GM19468 (cell line): ENCODE measurements around the gene BRINP3.

ENCODE experiments used
- ATAC-seq: cut with Tn5 transposase; IDR thresholded peaks from one replicate; pipeline ENCODE4 v1.9.1; 2021; ENCODE audit warnings: mild to moderate bottlenecking, moderate library complexity, moderate number of reproducible peaks; ENCODE audit not compliant: unreplicated experiment; ENCODE audit errors: extremely low read depth

The BRINP3 gene

DNA sequence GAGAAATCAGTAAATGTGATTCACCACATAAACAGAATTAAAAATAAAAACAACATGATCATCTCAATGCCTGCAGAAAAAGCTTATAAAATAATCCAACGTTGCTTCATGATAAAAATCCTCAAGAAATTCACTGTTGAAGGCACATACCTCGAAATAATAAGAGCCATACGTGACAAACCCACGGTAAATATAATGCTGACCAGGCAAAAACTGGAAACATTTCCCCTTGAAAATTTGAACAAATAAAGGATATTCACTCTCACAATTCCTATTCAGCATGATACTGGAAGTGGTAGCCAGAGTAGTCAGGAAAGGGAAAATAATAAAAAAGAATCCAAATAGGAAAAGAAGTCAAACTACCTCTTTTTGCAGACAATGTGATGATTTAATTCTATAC, 148.8 kb downstream of the BRINP3 start:
- ATAC-seq = no peak

DNA sequence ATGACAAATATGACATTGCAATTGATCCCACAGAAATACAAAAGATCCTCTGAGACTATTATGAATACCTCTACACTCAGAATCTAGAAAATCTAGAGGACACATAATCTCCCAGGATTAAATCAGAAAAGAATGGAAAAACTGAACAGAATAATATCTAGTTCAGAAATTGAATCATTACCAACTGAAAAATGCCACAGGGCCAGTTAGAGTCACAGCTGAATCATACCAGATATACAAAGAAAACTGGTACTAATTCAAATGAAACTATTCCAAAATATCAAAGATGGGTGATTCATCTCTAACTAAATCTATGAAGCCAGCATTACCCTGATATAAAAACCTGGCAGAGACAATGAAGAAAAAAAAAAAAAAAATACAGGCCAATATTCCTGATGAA, 149.3 kb downstream of the BRINP3 start:
- no peak for ATAC-seq

- no peak for ATAC-seq
Observed at GRCh38 chr1:190327271-190327670, 150.4 kb downstream of the BRINP3 start.

- ATAC-seq = no peak
Observed at GRCh38 chr1:190323530-190323929, 154.1 kb downstream of the BRINP3 start.

DNA sequence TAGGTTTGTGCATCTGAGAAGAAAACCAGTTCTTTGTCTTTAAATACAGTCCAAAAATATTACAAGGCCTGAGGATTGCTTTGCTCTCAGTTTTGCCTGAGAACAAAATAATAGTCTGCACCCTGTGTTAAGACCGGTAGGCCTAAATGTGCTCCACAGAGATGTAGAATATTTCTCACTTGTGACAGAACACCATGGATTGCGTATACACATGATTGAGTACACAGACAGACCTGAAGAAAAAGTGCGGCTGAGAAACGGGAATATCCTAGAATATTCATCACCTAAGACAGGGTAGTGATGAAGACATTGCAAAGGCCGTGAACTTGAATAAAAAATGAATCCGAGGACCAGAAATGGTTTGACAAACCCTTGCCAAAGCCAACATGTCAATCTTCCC, 155.4 kb downstream of the BRINP3 start:
- no peak for ATAC-seq

DNA sequence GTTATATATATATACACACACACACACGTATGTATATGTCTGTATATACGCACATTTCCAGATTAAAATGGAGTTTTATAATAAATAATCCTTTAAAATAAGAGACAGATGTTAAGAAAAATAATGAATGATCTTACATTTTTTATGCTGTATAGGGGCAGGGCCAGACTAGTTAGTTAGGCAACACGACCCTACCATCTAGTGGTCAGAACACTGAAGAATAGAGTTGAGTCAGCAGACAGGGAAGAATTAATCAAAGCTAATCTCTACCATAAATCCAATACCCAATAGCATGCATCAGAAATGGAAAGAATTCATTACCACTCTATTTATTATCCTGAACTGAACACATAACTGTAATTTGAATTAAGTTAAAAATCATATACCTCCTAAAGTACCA, 156.7 kb downstream of the BRINP3 start:
- no peak for ATAC-seq

GRCh38 chr1:190312763-190313162, 164.9 kb downstream of the BRINP3 start:
- no peak for ATAC-seq

DNA sequence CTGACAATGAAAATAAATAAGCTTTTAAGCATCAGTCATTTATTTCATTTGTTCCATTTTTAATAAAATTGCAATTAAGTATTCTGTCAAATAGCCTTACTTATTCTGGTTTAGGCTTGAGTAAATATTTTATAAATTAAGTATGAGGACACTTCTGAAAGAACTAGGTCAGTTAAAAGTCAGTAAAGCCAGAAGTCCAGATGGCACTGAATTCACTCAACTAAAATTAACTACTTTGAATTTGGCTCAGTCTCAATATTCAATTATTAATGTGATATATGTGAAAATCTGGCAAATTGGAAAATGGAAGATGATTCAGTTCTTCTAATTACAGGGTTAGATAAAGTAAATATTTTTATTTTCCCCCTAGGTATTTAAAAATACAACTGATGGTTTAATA, 174.2 kb downstream of the BRINP3 start:
- ATAC-seq = no peak

GRCh38 chr1:190296453-190296852, 181.2 kb downstream of the BRINP3 start:
- ATAC-seq = no peak

DNA sequence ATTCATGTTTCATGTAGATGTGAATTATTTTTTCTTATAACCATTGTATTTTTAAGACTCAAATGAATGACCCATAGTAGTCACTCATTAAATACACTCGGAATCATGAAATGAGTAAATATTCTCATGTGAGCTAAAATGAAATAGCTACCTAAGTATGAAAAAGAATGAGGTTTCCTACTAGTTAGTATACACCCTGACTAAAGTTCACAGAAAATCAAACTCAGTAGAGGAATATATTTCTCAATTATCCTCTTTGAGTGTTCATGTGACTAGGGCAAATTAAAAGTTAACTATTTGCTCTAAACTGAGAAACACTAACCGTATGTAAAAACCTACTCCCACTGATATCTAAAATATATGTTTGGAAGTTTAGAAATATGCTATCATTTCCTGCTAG, 187.8 kb downstream of the BRINP3 start:
- no peak for ATAC-seq

DNA sequence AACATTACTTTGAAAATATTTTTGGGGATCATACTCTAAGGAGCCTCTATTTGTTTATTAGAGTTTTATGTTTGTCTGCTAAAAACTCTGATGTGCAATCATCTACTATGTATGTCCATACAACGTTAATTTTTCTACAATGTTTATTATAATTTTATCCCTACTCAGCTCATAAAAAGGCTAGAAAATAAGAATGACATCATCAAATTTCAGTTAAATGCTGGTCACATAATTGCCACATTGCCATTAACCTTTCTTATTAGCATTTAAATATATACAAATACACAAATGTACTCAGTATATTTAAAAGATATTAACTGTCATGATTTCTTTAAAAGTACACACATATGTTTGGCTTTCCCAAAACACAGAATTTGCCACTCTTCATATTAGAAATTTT, 191.6 kb downstream of the BRINP3 start:
- ATAC-seq = no peak

DNA sequence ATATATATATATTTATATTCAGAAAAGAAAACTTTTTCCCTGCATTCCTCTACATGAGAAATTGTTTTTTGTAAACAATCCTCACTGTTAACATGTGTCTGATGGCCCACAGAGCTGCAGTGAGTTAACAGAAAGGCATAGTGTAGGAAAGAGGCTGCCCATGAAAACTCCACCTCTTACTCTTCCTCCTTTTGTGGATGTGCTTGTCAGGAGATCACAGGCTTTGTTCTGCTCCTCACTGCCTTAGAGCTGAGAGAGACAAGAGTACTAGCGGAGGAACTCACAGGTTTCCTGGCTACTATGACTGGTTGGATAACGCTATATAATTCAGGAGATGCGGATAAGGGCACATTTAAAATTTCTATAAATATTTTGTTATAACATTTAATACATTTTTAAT, 200.6 kb downstream of the BRINP3 start:
- ATAC-seq = no peak

DNA sequence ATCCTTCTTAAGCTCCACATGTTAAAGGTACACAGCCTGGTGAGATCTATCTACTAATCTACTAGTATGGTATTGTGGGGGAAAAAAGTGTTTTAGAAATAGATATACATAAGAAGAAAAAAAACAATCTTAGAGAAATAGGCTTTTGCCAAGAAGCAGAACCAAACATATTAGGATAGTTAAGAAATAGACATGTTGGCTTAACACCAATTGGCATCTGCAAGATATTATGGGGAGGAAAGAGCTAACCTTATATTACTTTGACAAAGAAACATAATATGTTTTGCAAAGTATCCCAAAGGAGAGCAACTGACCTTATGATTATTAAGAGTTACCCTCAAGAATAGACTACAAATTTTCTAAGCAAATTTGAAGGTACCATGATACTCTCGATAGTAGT, 202.9 kb downstream of the BRINP3 start:
- no peak for ATAC-seq

GRCh38 chr1:190273161-190273560, 204.5 kb downstream of the BRINP3 start:
- no peak for ATAC-seq

GRCh38 chr1:190262538-190262937, 215.1 kb downstream of the BRINP3 start:
- ATAC-seq = no peak

DNA sequence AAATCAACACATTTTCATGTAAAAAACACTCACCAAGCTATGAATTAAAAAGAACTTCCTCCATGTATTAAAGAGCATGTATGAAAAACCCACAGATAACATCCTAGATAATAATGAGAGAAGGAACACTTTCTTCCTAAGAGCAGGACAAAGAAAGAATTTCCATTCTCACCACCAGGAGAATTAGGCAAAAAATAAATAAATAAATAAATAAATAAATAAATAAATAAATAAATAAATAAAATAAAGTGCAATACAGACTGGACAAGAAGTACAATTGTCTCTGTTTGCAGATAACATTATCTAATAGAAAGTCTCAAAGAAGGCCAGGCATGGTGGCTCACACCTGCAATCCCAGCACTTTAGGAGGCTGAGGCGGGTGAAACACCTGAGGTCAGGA, 218.2 kb downstream of the BRINP3 start:
- no peak for ATAC-seq

- no peak for ATAC-seq
Observed at GRCh38 chr1:190258003-190258402, 219.7 kb downstream of the BRINP3 start.

- no peak for ATAC-seq
Observed at GRCh38 chr1:190252046-190252445, 225.6 kb downstream of the BRINP3 start.

- ATAC-seq = no peak
Observed at GRCh38 chr1:190250368-190250767, 227.3 kb downstream of the BRINP3 start.

DNA sequence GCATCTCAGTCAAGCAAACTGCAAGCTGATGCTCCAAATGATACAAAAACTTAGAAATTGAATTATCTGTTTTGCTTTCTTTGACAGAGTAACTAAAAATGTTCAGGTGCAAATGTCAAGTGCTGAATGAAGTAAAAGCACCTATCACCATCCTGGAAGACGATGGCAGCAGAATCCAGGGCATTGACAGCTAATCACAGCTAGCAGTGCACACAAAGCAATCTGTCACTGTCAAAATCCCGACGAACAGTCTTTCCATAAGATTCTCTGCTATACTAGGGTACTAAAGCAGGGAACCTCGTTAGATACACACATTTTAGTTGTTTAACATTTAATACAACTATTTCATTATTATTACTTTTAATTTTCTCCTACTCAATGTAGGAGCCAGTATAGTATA, 233.3 kb downstream of the BRINP3 start:
- no peak for ATAC-seq

- no peak for ATAC-seq
Observed at GRCh38 chr1:190243056-190243455, 234.6 kb downstream of the BRINP3 start.

GRCh38 chr1:190226006-190226405, 251.7 kb downstream of the BRINP3 start:
- ATAC-seq = no peak

GRCh38 chr1:190212450-190212849, 265.2 kb downstream of the BRINP3 start:
- no peak for ATAC-seq
